Colonic mucosa (tissue), 4 donors: Measurements from ENCODE around the gene RRAS. TPM values are rescaled to one million over a fixed set of nuclear protein-coding genes. Genes with fewer than 3 reads are reported as not detected.

Experiments used
- DNase-seq: peaks from one replicate; pipeline ENCODE4 v3.0.0-alpha.2; 2020
- H3K27ac ChIP-seq: fragments of 200-600 bp; one replicate; pipeline ENCODE4 v1.8.0; 2021
- H3K27me3 ChIP-seq: fragments of 200-600 bp; one replicate; pipeline ENCODE4 v1.8.0; 2021
- H3K36me3 ChIP-seq: fragments of 200-600 bp; one replicate; pipeline ENCODE4 v1.8.0; 2021
- H3K4me1 ChIP-seq: fragments of 200-600 bp; one replicate; pipeline ENCODE4 v1.8.0; 2021; ENCODE audit warnings: mild to moderate bottlenecking
- H3K4me3 ChIP-seq: fragments of 200-600 bp; one replicate; pipeline ENCODE4 v1.8.0; 2021
- H3K9ac ChIP-seq, 2 donors: one replicate each; pipeline ENCODE4 v1.7.0; 2013; ENCODE audit warnings: control low read depth in 2 of 2, low read depth in 2 of 2, low read length in 2 of 2
- H3K9me3 ChIP-seq: fragments of 200-600 bp; one replicate; pipeline ENCODE4 v1.8.0; 2021
- CTCF ChIP-seq: fragments of 200-600 bp; IDR thresholded peaks from one replicate; pipeline ENCODE4 v1.8.0; 2022; ENCODE audit warnings: antibody characterized with exemption, mild to moderate bottlenecking
- intact Hi-C: fragments of 100-400 bp; cut with DNase I; formaldehyde crosslinking; loops from one replicate; pipeline ENCODE4 v1.14.1; 2022
- total RNA-seq, 2 donors: library from RNA; stranded (reverse); fragmentation: NEBNext Ultra II Directional in 1 of 2; extraction: Animal tissue kit (Norgen Biotek cat#: 25700) in 1 of 2; gene quantifications; one replicate each; pipeline ENCODE4 v1.2.1, GENCODE V29; 2021
- donor health status: healthy.
- donor health status: DM: no; HTN: no; CAD: no.
- donor health status: DM: no; HTN: no; CAD: no.

Gene RRAS
- total RNA-seq, 2 donors from 2014 or later, result 45.7 to 62.2 TPM

DNA sequence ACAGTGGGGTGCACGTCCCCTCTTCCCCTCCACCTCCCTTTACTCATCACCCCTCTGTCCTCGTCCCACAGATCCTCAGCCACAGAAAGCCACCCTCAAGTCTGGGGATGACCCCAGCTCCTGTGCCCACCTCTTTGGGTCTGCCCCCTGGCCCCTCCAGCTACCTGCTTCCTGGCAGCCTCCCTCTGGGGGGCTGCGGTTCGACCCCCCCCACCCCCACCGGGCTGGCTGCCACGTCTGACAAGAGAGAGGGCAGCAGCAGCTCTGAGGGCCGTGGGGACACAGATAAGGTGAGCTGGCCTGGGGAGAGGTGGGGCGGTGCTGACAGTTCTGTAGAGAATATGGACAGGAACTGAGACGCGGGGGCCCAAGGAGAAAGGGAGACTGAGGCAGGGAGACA is 14.6 kb upstream of the RRAS start:
- Histone ChIP-seq H3K36me3 (peaks cover 32% of the 10 kb centered on the region), H3K9ac (no peak overlapping the region), H3K27ac (no peak overlapping the region), H3K27me3 (no peaks in the 10 kb centered on the region), H3K4me1 (no peaks in the 10 kb centered on the region), H3K4me3 (no peak overlapping the region), H3K9me3 (no peaks in the 10 kb centered on the region)
- no peak for TF ChIP-seq CTCF
- no peak for DNase-seq
- intact Hi-C loops, result no loop called here

GRCh38 chr19:49653466-49653806 is 13.5 kb upstream of the RRAS start:
- Histone ChIP-seq H3K9me3 (no peaks in the 10 kb centered on the region), H3K27me3 (no peaks in the 10 kb centered on the region), H3K36me3 (peaks cover 28% of the 10 kb centered on the region), H3K4me1 (no peaks in the 10 kb centered on the region), H3K27ac (no peak overlapping the region), H3K4me3 (no peak overlapping the region), H3K9ac (no peak overlapping the region)
- no peak for TF ChIP-seq CTCF
- DNase-seq, result no peak
- intact Hi-C loops, result no loop called here

DNA sequence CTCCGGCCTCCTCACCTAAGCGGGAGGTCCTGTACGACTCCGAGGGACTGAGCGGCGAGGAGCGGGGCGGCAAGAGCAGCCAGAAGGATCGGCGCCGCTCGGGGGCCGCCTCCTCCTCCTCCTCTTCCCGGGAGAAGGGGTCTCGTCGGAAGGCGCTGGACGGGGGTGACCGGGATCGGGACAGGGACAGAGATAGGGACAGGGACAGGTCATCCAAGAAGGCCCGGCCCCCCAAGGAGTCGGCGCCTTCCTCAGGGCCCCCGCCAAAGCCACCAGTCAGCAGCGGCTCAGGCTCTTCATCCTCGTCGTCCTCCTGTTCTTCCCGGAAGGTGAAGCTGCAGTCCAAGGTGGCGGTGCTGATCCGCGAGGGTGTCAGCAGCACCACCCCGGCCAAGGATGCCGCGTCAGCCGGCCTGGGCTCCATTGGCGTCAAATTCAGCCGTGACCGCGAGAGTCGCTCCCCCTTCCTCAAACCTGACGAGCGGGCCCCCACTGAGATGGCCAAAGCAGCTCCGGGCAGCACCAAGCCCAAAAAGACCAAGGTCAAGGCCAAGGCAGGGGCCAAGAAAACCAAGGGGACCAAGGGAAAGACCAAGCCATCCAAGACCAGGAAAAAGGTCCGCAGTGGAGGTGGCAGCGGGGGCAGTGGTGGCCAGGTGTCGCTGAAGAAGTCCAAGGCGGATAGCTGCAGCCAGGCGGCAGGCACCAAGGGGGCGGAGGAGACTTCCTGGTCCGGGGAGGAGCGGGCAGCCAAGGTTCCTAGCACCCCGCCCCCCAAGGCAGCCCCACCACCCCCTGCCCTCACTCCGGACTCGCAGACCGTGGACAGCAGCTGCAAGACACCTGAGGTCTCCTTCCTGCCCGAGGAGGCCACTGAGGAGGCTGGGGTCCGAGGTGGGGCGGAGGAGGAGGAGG is 12.9 kb upstream of the RRAS start:
- DNase-seq, result no peak
- H3K27ac ChIP-seq, result no peak overlapping the region
- intact Hi-C loops, result no loop called here
- no peak for TF ChIP-seq CTCF
- no peaks in the 10 kb centered on the region for H3K27me3 ChIP-seq
- H3K4me3 ChIP-seq, result no peak overlapping the region
- no peaks in the 10 kb centered on the region for H3K4me1 ChIP-seq
- H3K9me3 ChIP-seq, result no peaks in the 10 kb centered on the region
- peaks cover 28% of the 10 kb centered on the region for H3K36me3 ChIP-seq
- no peak overlapping the region for H3K9ac ChIP-seq

GRCh38 chr19:49651820-49652550 is 12.0 kb upstream of the RRAS start:
- H3K4me3 ChIP-seq, result no peak overlapping the region
- no peak for TF ChIP-seq CTCF
- H3K27ac ChIP-seq, result no peak overlapping the region
- H3K4me1 ChIP-seq, result no peaks in the 10 kb centered on the region
- no peaks in the 10 kb centered on the region for H3K9me3 ChIP-seq
- H3K9ac ChIP-seq, result no peak overlapping the region
- peaks cover 28% of the 10 kb centered on the region for H3K36me3 ChIP-seq
- intact Hi-C loops, result no loop called here
- no peak for DNase-seq
- H3K27me3 ChIP-seq, result no peaks in the 10 kb centered on the region

DNA sequence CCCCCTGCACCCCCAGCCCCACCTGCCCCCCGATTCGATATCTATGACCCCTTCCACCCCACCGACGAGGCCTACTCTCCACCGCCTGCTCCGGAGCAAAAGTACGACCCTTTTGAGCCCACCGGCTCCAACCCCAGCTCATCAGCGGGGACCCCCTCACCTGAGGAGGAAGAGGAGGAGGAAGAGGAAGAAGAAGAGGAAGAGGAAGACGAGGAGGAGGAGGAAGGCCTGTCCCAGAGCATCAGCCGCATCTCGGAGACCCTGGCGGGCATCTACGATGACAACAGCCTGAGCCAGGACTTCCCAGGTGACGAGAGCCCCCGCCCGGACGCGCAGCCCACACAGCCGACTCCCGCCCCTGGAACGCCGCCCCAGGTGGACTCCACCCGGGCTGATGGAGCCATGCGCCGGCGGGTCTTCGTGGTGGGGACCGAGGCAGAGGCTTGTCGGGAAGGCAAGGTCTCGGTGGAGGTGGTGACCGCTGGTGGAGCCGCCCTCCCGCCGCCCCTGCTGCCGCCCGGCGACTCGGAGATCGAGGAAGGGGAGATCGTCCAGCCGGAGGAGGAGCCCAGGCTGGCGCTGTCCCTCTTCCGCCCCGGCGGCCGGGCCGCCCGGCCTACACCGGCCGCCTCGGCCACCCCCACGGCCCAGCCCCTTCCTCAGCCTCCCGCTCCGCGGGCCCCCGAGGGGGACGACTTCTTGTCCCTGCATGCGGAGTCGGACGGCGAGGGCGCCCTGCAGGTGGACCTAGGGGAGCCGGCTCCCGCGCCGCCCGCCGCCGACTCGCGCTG is 11.3 kb upstream of the RRAS start:
- TF ChIP-seq CTCF, result no peak
- no peak overlapping the region for H3K27ac ChIP-seq
- no peaks in the 10 kb centered on the region for H3K27me3 ChIP-seq
- H3K4me1 ChIP-seq, result no peaks in the 10 kb centered on the region
- no peaks in the 10 kb centered on the region for H3K9me3 ChIP-seq
- no peak for DNase-seq
- H3K36me3 ChIP-seq, result peaks cover 24% of the 10 kb centered on the region
- no peak overlapping the region for H3K9ac ChIP-seq
- no peak overlapping the region for H3K4me3 ChIP-seq
- intact Hi-C loops, result no loop called here
